Measurements from ENCODE around the gene F5. TPM values are rescaled to one million over a fixed set of nuclear protein-coding genes. Genes with fewer than 3 reads are reported as not detected.
A peak's percentile ranks its signal among the peaks of the same experiment; 100 is the strongest.

The F5 gene
- total RNA-seq, 1 experiment from 2014 or later: 0.37 TPM

DNA sequence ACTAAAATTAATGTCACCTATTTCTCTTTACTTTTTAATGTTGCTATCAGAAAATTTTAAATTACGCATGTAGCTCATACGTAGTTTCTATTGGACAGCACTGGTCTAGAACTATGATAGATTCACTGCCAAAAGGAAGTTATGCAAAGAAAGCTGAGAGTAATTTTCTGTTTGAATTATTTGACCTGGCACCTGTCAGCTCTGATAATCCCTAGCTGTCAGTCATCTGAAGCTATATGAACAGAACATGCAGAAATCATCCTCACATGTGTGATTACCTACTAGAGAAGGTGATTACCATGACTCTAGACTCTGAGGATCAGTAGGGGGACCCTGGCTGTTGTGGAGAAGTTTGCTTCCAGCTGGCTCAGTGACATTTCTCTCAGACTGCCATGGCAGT is 40.8 kb downstream of the F5 start (continued):
- TF ChIP-seq, protein P1, sequence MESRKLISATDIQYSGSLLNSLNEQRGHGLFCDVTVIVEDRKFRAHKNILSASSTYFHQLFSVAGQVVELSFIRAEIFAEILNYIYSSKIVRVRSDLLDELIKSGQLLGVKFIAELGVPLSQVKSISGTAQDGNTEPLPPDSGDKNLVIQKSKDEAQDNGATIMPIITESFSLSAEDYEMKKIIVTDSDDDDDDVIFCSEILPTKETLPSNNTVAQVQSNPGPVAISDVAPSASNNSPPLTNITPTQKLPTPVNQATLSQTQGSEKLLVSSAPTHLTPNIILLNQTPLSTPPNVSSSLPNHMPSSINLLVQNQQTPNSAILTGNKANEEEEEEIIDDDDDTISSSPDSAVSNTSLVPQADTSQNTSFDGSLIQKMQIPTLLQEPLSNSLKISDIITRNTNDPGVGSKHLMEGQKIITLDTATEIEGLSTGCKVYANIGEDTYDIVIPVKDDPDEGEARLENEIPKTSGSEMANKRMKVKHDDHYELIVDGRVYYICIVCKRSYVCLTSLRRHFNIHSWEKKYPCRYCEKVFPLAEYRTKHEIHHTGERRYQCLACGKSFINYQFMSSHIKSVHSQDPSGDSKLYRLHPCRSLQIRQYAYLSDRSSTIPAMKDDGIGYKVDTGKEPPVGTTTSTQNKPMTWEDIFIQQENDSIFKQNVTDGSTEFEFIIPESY (IDR thresholded peaks at IDR 0.05; ENCODE audit: extremely low read depth, insufficient replicate concordance, low read length): no peak

DNA sequence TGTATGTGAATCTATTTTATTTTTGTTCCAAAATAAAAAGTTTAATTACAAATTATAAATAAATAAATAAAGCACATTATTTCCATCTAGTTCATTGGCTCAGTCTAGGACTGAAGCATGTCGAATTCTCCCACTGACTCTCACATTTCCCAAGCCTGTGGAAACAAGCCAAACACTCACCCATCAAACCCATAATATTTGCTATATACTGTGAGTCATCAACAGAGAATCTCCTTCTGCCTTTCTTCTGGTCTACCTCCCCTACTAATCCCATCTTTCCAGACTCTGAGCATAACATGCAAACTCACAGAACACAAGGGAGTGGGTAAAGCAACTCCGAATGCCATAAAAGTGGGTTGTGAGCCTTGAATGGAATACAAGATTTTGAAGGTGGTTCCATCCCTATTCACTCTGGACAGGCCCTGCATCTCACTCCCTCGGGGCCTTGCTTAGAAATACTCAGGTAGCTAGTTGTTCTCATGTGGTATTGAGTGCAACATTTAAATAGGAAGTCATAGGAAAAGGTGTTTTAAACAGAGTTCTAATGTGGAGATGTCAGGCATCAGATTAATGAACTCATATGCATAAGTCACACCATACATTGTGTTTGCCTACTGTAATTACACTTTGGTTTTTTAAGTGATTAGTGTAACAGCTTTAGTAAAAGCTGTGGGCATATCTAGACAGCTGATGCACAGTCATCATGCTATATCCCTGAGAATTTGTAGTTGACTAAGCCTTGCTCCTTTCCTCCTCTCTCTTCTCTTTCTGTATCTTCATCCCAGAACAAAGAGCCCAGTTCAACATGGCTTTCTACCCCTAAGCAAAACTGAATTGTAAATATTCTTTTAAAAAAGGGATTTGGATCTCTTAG is 47.0 kb downstream of the F5 start:
- Histone ChIP-seq H3K9ac (ENCODE audit: low read length) (no peak overlapping the region), H3K9me3 (ENCODE audit: control insufficient read depth in 1 of 2, insufficient read depth in 1 of 2, low read depth in 1 of 2, low read length in 2 of 2) (no peaks in the 10 kb centered on the region), H3K27me3 (ENCODE audit: insufficient read depth, low read length) (no peaks in the 10 kb centered on the region), H4K20me1 (ENCODE audit: insufficient read depth) (no peaks in the 10 kb centered on the region), H3K4me1 (ENCODE audit: control insufficient read depth in 1 of 2, insufficient read depth in 2 of 2, low read length in 2 of 2) (peaks cover 2 to 14% of the 10 kb centered on the region in 2 experiments; a peak in 3 of 4 replicates), H3K4me2 (ENCODE audit: low read length) (peak overlapping the region; percentile 49), H3K27ac (ENCODE audit: low read depth, low read length) (no peak overlapping the region), H3K9me2 (ENCODE audit: insufficient read depth) (no peaks in the 10 kb centered on the region), H3K4me3 (replicated peaks in 1 of 2; ENCODE audit: low read depth in 1 of 2, low read length in 2 of 2) (no peak overlapping the region), H2AFZ (ENCODE audit: low read depth, low read length, poor library complexity, severe bottlenecking) (peak overlapping the region; percentile 57), H3K36me3 (ENCODE audit: control insufficient read depth in 1 of 2, insufficient read depth in 2 of 2, low read length in 2 of 2) (no peaks in the 10 kb centered on the region), H3K79me2 (ENCODE audit: insufficient read depth, low read length) (no peaks in the 10 kb centered on the region)
- RAD21 ChIA-PET (ENCODE audit: low non-redundant PET in 1 of 2, low total read pairs in 2 of 2, uncharacterized antibody in 2 of 2, unreplicated experiment in 2 of 2): no interaction called here
- intact Hi-C loops (cut with micrococcal nuclease): no loop called here
- ATAC-seq (peak; percentile 88), DNase-seq (ENCODE audit: low read depth, low spot score) (peak; percentile 18)
- POLR2A ChIA-PET: no interaction called here
- TF ChIP-seq SP1 (IDR thresholded peaks at IDR 0.05; ENCODE audit: low read depth): 0 out of 2 replicates have a peak, but pooled peaks have one; percentile 14
- no peak for TF ChIP-seq ZNF274 (IDR thresholded peaks at IDR 0.05; ENCODE audit: low read depth, low read length)
- peak; percentile 47; the same call in 1 of the 2 replicates for TF ChIP-seq FOSL1 (IDR thresholded peaks at IDR 0.05; ENCODE audit: low read depth)
- peak; percentile 39; the same call in 1 of the 2 replicates for TF ChIP-seq JUND (IDR thresholded peaks at IDR 0.05)
- no peak for TF ChIP-seq POLR2AphosphoS5 (IDR thresholded peaks at IDR 0.05; ENCODE audit: low read depth, low read length)
- CTCF ChIA-PET: no interaction called here
- no TSS peak for BruUV-seq (replicated peaks)
